Measurements from ENCODE around the gene LACRT.
"Not testable (repeated sequence)": the region's sequence is repeated elsewhere in the genome, so short reads cannot be mapped to it uniquely, and the experiment has no call there.

DNA sequence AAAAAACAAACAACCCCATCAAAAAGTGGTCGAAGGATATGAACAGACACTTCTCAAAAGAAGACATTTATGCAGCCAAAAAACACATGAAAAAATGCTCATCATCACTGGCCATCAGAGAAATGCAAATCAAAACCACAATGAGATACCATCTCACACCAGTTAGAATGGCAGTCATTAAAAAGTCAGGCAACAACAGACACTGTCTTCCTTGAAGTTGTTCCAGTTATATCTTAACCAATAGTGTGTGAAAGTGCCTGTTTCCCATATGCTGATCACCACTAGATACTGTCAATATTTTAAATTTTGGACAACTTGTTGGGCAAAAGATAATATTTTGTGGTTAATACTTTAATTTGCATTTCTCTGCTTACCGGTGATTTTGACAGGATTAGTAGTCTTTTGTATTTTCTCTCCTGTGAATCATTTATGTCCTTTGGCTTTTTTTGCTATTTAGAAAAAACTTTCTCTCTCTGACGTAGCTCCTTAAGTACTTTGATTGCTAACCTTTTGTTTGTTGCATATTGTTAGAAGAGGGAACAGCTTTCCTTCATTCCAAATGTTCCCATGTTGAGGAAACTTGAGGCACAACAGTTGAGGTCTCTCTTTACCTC is 30.4 kb upstream of the LACRT start:
- TF ChIP-seq, protein P1, sequence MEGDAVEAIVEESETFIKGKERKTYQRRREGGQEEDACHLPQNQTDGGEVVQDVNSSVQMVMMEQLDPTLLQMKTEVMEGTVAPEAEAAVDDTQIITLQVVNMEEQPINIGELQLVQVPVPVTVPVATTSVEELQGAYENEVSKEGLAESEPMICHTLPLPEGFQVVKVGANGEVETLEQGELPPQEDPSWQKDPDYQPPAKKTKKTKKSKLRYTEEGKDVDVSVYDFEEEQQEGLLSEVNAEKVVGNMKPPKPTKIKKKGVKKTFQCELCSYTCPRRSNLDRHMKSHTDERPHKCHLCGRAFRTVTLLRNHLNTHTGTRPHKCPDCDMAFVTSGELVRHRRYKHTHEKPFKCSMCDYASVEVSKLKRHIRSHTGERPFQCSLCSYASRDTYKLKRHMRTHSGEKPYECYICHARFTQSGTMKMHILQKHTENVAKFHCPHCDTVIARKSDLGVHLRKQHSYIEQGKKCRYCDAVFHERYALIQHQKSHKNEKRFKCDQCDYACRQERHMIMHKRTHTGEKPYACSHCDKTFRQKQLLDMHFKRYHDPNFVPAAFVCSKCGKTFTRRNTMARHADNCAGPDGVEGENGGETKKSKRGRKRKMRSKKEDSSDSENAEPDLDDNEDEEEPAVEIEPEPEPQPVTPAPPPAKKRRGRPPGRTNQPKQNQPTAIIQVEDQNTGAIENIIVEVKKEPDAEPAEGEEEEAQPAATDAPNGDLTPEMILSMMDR (conservative IDR thresholded peaks at IDR 0.05; ENCODE audit: low read depth, low read length): not testable (repeated sequence)
- TF ChIP-seq CEBPB (IDR thresholded peaks at IDR 0.05; ENCODE audit: low read depth, low read length); POLR2A (IDR thresholded peaks at IDR 0.05; ENCODE audit: low read depth, low read length); RAD21 (IDR thresholded peaks at IDR 0.05; ENCODE audit: low read length); RFX5 (IDR thresholded peaks at IDR 0.05; ENCODE audit: low read depth, low read length); RCOR1 (IDR thresholded peaks at IDR 0.05; ENCODE audit: insufficient replicate concordance, low read length): not testable (repeated sequence)
- TF ChIP-seq, protein P2, sequence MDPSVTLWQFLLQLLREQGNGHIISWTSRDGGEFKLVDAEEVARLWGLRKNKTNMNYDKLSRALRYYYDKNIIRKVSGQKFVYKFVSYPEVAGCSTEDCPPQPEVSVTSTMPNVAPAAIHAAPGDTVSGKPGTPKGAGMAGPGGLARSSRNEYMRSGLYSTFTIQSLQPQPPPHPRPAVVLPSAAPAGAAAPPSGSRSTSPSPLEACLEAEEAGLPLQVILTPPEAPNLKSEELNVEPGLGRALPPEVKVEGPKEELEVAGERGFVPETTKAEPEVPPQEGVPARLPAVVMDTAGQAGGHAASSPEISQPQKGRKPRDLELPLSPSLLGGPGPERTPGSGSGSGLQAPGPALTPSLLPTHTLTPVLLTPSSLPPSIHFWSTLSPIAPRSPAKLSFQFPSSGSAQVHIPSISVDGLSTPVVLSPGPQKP (IDR thresholded peaks at IDR 0.05; ENCODE audit: borderline replicate concordance, low read depth, low read length): not testable (repeated sequence)
